Measurements from ENCODE around the gene MGAT4C. TPM values are rescaled to one million over a fixed set of nuclear protein-coding genes. Genes with fewer than 3 reads are reported as not detected.
"Not testable (repeated sequence)": the region's sequence is repeated elsewhere in the genome, so short reads cannot be mapped to it uniquely, and the experiment has no call there.

MGAT4C gene
- not detected for total RNA-seq

GRCh38 chr12:86256163-86256562 is at the start of gene MGAT4C:
MGAT4C (minus strand) TSS chr12:86256391.
- H3K9me3 Mint-ChIP-seq = no peaks in the 10 kb centered on the region
- H3K4me3 Mint-ChIP-seq = no peak within 1 kb of the TSS
- H3K27me3 Mint-ChIP-seq = no peaks in the 10 kb centered on the region
- no peak within 1 kb of the TSS for H3K27ac Mint-ChIP-seq
- no peaks in the 10 kb centered on the region for H3K4me1 Mint-ChIP-seq
- no peak for ATAC-seq (replicated peaks)
- no peaks in the 10 kb centered on the region for H3K36me3 Mint-ChIP-seq (ENCODE audit: low read depth)

GRCh38 chr12:86296396-86296795 is 40.2 kb upstream of the MGAT4C start:
- not testable (repeated sequence) for H3K4me1 Mint-ChIP-seq; ATAC-seq (replicated peaks); H3K9me3 Mint-ChIP-seq; H3K27me3 Mint-ChIP-seq; H3K4me3 Mint-ChIP-seq; H3K27ac Mint-ChIP-seq; H3K36me3 Mint-ChIP-seq (ENCODE audit: low read depth)

- Mint-ChIP-seq H3K27ac (no peak overlapping the region), H3K27me3 (no peaks in the 10 kb centered on the region), H3K36me3 (ENCODE audit: low read depth) (no peaks in the 10 kb centered on the region), H3K9me3 (peaks cover 12% of the 10 kb centered on the region), H3K4me1 (no peaks in the 10 kb centered on the region), H3K4me3 (no peak overlapping the region)
- no peak for ATAC-seq (replicated peaks)
These were observed 37.6 kb upstream of the MGAT4C start for GRCh38 chr12:86293682-86294240.

GRCh38 chr12:86292480-86292879 is 36.3 kb upstream of the MGAT4C start:
- Mint-ChIP-seq H3K27ac (no peak overlapping the region), H3K4me1 (no peaks in the 10 kb centered on the region), H3K27me3 (no peaks in the 10 kb centered on the region), H3K4me3 (no peak overlapping the region), H3K36me3 (ENCODE audit: low read depth) (no peaks in the 10 kb centered on the region), H3K9me3 (peaks cover 13% of the 10 kb centered on the region)
- no peak for ATAC-seq (replicated peaks)

GRCh38 chr12:86290615-86291014 is 34.4 kb upstream of the MGAT4C start:
- no peak overlapping the region for H3K4me3 Mint-ChIP-seq
- H3K27me3 Mint-ChIP-seq = no peaks in the 10 kb centered on the region
- peaks cover 13% of the 10 kb centered on the region for H3K9me3 Mint-ChIP-seq
- no peak overlapping the region for H3K27ac Mint-ChIP-seq
- ATAC-seq (replicated peaks) = no peak
- H3K4me1 Mint-ChIP-seq = no peaks in the 10 kb centered on the region
- H3K36me3 Mint-ChIP-seq (ENCODE audit: low read depth) = no peaks in the 10 kb centered on the region

GRCh38 chr12:86286119-86286518 is 29.9 kb upstream of the MGAT4C start:
- no peaks in the 10 kb centered on the region for H3K36me3 Mint-ChIP-seq (ENCODE audit: low read depth)
- no peak overlapping the region for H3K27ac Mint-ChIP-seq
- peaks cover 9% of the 10 kb centered on the region for H3K9me3 Mint-ChIP-seq
- no peak for ATAC-seq (replicated peaks)
- no peaks in the 10 kb centered on the region for H3K4me1 Mint-ChIP-seq
- no peak overlapping the region for H3K4me3 Mint-ChIP-seq
- H3K27me3 Mint-ChIP-seq = no peaks in the 10 kb centered on the region

- H3K36me3 Mint-ChIP-seq (ENCODE audit: low read depth) = no peaks in the 10 kb centered on the region
- no peak overlapping the region for H3K27ac Mint-ChIP-seq
- no peak overlapping the region for H3K4me3 Mint-ChIP-seq
- H3K4me1 Mint-ChIP-seq = no peaks in the 10 kb centered on the region
- peaks cover 1% of the 10 kb centered on the region for H3K9me3 Mint-ChIP-seq
- no peaks in the 10 kb centered on the region for H3K27me3 Mint-ChIP-seq
- ATAC-seq (replicated peaks) = no peak
These were observed 27.4 kb upstream of the MGAT4C start for GRCh38 chr12:86283620-86284019.

- no peak for ATAC-seq (replicated peaks)
- H3K27me3 Mint-ChIP-seq = no peaks in the 10 kb centered on the region
These were observed 19.2 kb upstream of the MGAT4C start for GRCh38 chr12:86275356-86275755.

GRCh38 chr12:86265329-86265695 is 9.1 kb upstream of the MGAT4C start:
- H3K27ac Mint-ChIP-seq = no peak overlapping the region
- no peaks in the 10 kb centered on the region for H3K36me3 Mint-ChIP-seq (ENCODE audit: low read depth)
- H3K27me3 Mint-ChIP-seq = no peaks in the 10 kb centered on the region
- ATAC-seq (replicated peaks) = no peak
- H3K9me3 Mint-ChIP-seq = peaks cover 7% of the 10 kb centered on the region
- no peak overlapping the region for H3K4me3 Mint-ChIP-seq
- H3K4me1 Mint-ChIP-seq = no peaks in the 10 kb centered on the region

More at GRCh38 chr12:86275356-86275755, 19.2 kb upstream of the MGAT4C start:
- H3K9me3 Mint-ChIP-seq = peaks cover 8% of the 10 kb centered on the region
- H3K27ac Mint-ChIP-seq = no peak overlapping the region
- no peak overlapping the region for H3K4me3 Mint-ChIP-seq
- H3K4me1 Mint-ChIP-seq = no peaks in the 10 kb centered on the region
- H3K36me3 Mint-ChIP-seq (ENCODE audit: low read depth) = no peaks in the 10 kb centered on the region

- no peak for ATAC-seq (replicated peaks)
- no peak overlapping the region for H3K27ac Mint-ChIP-seq
- no peak overlapping the region for H3K4me3 Mint-ChIP-seq
- no peaks in the 10 kb centered on the region for H3K36me3 Mint-ChIP-seq (ENCODE audit: low read depth)
- H3K9me3 Mint-ChIP-seq = peaks cover 7% of the 10 kb centered on the region
- H3K4me1 Mint-ChIP-seq = no peaks in the 10 kb centered on the region
- no peaks in the 10 kb centered on the region for H3K27me3 Mint-ChIP-seq
These were observed 8.5 kb upstream of the MGAT4C start for GRCh38 chr12:86264451-86265328.

GRCh38 chr12:86261578-86261977 is 5.4 kb upstream of the MGAT4C start:
- H3K4me3 Mint-ChIP-seq = no peak overlapping the region
- ATAC-seq (replicated peaks) = no peak
- no peaks in the 10 kb centered on the region for H3K36me3 Mint-ChIP-seq (ENCODE audit: low read depth)
- H3K9me3 Mint-ChIP-seq = peaks cover 4% of the 10 kb centered on the region
- H3K27me3 Mint-ChIP-seq = no peaks in the 10 kb centered on the region
- H3K4me1 Mint-ChIP-seq = no peaks in the 10 kb centered on the region
- no peak overlapping the region for H3K27ac Mint-ChIP-seq

GRCh38 chr12:86261142-86261541 is 5.0 kb upstream of the MGAT4C start:
- Mint-ChIP-seq H3K9me3 (peaks cover 4% of the 10 kb centered on the region), H3K27ac (no peak overlapping the region), H3K4me3 (no peak overlapping the region), H3K27me3 (no peaks in the 10 kb centered on the region), H3K36me3 (ENCODE audit: low read depth) (no peaks in the 10 kb centered on the region), H3K4me1 (no peaks in the 10 kb centered on the region)
- no peak for ATAC-seq (replicated peaks)

GRCh38 chr12:86260183-86260582 is 4.0 kb upstream of the MGAT4C start:
- H3K9me3 Mint-ChIP-seq = peaks cover 4% of the 10 kb centered on the region
- H3K4me1 Mint-ChIP-seq = no peaks in the 10 kb centered on the region
- H3K27me3 Mint-ChIP-seq = no peaks in the 10 kb centered on the region
- H3K36me3 Mint-ChIP-seq (ENCODE audit: low read depth) = no peaks in the 10 kb centered on the region
- no peak overlapping the region for H3K27ac Mint-ChIP-seq
- ATAC-seq (replicated peaks) = no peak
- no peak overlapping the region for H3K4me3 Mint-ChIP-seq

GRCh38 chr12:86257134-86257533 is 943 bp upstream of the MGAT4C start:
- peaks cover 3% of the 10 kb centered on the region for H3K9me3 Mint-ChIP-seq
- no peaks in the 10 kb centered on the region for H3K4me1 Mint-ChIP-seq
- H3K27me3 Mint-ChIP-seq = no peaks in the 10 kb centered on the region
- no peaks in the 10 kb centered on the region for H3K36me3 Mint-ChIP-seq (ENCODE audit: low read depth)
- no peak overlapping the region for H3K4me3 Mint-ChIP-seq
- ATAC-seq (replicated peaks) = no peak
- no peak overlapping the region for H3K27ac Mint-ChIP-seq

- no peaks in the 10 kb centered on the region for H3K36me3 Mint-ChIP-seq (ENCODE audit: low read depth)
These were observed 1.6 kb downstream of the MGAT4C start for GRCh38 chr12:86254399-86255107.

More at GRCh38 chr12:86254399-86255107, 1.6 kb downstream of the MGAT4C start:
- H3K27ac Mint-ChIP-seq = no peak overlapping the region
- no peak overlapping the region for H3K4me3 Mint-ChIP-seq
- no peak for ATAC-seq (replicated peaks)
- H3K9me3 Mint-ChIP-seq = peaks cover 2% of the 10 kb centered on the region
- H3K27me3 Mint-ChIP-seq = no peaks in the 10 kb centered on the region
- H3K4me1 Mint-ChIP-seq = no peaks in the 10 kb centered on the region
